ENCODE data around the gene CHMP4A. TPM values are rescaled to one million over a fixed set of nuclear protein-coding genes. Genes with fewer than 3 reads are reported as not detected.
A peak's percentile ranks its signal among the peaks of the same experiment; 100 is the strongest.

CHMP4A gene
- total and polyA plus RNA-seq, 2 of the 13 experiments (the other 11 are each of a cell fraction or from before 2014, with no cell fraction given): 83.6 to 113 TPM

DNA sequence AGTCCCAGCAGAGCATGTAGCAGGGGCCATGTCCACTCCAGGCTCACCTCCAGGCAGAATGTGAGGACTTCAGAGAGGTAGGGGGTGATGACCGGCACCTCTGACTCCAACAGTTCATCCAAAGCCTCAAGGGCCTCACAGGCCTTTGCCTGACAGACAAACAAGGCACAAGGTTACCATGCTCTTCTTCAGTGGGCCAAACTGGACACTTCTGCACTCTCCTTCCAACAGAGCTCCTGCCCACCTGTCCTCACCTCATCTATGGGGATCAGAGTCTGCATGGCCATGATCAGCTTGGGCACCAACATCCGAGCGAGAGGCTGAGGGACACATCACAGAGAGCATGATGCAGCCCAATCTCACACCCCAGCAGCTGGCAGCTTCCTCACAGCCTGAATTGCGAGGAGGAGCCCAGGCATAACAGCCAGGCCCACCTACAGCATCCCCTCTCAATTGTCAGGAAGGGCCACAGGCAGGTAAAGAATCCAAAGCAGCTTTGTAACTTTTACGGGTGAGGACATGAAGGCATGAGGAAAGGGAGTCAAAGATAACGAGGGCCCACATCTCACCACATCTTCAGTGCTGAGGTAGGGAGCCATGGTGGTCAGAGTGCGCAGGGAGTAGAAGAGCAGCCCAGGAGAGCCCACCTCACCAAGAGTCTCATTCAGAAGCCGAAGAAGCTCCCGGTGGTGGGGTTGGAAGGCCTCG lies 26.3 kb downstream of the CHMP4A start (continued):
- TF ChIP-seq ZNF773 (CRISPR knock-in tag; IDR thresholded peaks at IDR 0.05; ENCODE audit: borderline replicate concordance) (no peak), ZNF563 (CRISPR knock-in tag; IDR thresholded peaks at IDR 0.05) (0 out of 2 replicates have a peak, but pooled peaks have one; percentile 35), ZNF333 (CRISPR knock-in tag; IDR thresholded peaks at IDR 0.05; ENCODE audit: borderline replicate concordance) (peak; percentile 34; the same call in 1 of the 2 replicates), ZNF253 (CRISPR knock-in tag; IDR thresholded peaks at IDR 0.05; ENCODE audit: borderline replicate concordance) (peak; percentile 73; the same call in 1 of the 2 replicates), EP300 (IDR thresholded peaks at IDR 0.05; ENCODE audit: low read depth in 2 of 2, low read length in 2 of 2) (no peak), EP300 (CRISPR knock-in tag; IDR thresholded peaks at IDR 0.05; ENCODE audit: borderline replicate concordance) (0 out of 2 replicates have a peak, but pooled peaks have one; percentile 43), NRL (CRISPR knock-in tag; IDR thresholded peaks at IDR 0.05; ENCODE audit: borderline replicate concordance) (peak; percentile 44; the same call in 1 of the 2 replicates), ZNF788 (CRISPR knock-in tag; IDR thresholded peaks at IDR 0.05; ENCODE audit: borderline replicate concordance) (no peak), PAWR (CRISPR knock-in tag; IDR thresholded peaks at IDR 0.05; ENCODE audit: borderline replicate concordance) (no peak), CENPT (CRISPR knock-in tag; IDR thresholded peaks at IDR 0.05; ENCODE audit: low read depth) (0 out of 2 replicates have a peak, but pooled peaks have one; percentile 56), SKI (IDR thresholded peaks at IDR 0.05; ENCODE audit: partially characterized antibody) (no peak), ZNF207 (IDR thresholded peaks at IDR 0.05; ENCODE audit: borderline replicate concordance) (0 out of 2 replicates have a peak, but pooled peaks have one; percentile 47), KLF16 (CRISPR knock-in tag; IDR thresholded peaks at IDR 0.05) (0 out of 4 replicates have a peak, but pooled peaks of 1 of the 2 experiments have one; percentile 68), ZNF639 (CRISPR knock-in tag; conservative IDR thresholded peaks at IDR 0.05) (no peak), KLF12 (CRISPR knock-in tag; IDR thresholded peaks at IDR 0.05; ENCODE audit: borderline replicate concordance) (no peak), TAF1 (CRISPR knock-in tag; IDR thresholded peaks at IDR 0.05) (0 out of 2 replicates have a peak, but pooled peaks have one; percentile 10), GATAD1 (CRISPR knock-in tag; IDR thresholded peaks at IDR 0.05) (0 out of 2 replicates have a peak, but pooled peaks have one; percentile 12)
- TF ChIP-seq, protein P1, sequence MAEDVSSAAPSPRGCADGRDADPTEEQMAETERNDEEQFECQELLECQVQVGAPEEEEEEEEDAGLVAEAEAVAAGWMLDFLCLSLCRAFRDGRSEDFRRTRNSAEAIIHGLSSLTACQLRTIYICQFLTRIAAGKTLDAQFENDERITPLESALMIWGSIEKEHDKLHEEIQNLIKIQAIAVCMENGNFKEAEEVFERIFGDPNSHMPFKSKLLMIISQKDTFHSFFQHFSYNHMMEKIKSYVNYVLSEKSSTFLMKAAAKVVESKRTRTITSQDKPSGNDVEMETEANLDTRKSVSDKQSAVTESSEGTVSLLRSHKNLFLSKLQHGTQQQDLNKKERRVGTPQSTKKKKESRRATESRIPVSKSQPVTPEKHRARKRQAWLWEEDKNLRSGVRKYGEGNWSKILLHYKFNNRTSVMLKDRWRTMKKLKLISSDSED (CRISPR knock-in tag; IDR thresholded peaks at IDR 0.05): 0 out of 2 replicates have a peak, but pooled peaks have one; percentile 30
- TF ChIP-seq, protein P2, sequence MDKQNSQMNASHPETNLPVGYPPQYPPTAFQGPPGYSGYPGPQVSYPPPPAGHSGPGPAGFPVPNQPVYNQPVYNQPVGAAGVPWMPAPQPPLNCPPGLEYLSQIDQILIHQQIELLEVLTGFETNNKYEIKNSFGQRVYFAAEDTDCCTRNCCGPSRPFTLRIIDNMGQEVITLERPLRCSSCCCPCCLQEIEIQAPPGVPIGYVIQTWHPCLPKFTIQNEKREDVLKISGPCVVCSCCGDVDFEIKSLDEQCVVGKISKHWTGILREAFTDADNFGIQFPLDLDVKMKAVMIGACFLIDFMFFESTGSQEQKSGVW (CRISPR knock-in tag; IDR thresholded peaks at IDR 0.05; ENCODE audit: borderline replicate concordance): no peak
- TF ChIP-seq, protein P3, sequence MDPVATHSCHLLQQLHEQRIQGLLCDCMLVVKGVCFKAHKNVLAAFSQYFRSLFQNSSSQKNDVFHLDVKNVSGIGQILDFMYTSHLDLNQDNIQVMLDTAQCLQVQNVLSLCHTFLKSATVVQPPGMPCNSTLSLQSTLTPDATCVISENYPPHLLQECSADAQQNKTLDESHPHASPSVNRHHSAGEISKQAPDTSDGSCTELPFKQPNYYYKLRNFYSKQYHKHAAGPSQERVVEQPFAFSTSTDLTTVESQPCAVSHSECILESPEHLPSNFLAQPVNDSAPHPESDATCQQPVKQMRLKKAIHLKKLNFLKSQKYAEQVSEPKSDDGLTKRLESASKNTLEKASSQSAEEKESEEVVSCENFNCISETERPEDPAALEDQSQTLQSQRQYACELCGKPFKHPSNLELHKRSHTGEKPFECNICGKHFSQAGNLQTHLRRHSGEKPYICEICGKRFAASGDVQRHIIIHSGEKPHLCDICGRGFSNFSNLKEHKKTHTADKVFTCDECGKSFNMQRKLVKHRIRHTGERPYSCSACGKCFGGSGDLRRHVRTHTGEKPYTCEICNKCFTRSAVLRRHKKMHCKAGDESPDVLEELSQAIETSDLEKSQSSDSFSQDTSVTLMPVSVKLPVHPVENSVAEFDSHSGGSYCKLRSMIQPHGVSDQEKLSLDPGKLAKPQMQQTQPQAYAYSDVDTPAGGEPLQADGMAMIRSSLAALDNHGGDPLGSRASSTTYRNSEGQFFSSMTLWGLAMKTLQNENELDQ (CRISPR knock-in tag; IDR thresholded peaks at IDR 0.05; ENCODE audit: borderline replicate concordance): no peak
- TF ChIP-seq, protein P4, sequence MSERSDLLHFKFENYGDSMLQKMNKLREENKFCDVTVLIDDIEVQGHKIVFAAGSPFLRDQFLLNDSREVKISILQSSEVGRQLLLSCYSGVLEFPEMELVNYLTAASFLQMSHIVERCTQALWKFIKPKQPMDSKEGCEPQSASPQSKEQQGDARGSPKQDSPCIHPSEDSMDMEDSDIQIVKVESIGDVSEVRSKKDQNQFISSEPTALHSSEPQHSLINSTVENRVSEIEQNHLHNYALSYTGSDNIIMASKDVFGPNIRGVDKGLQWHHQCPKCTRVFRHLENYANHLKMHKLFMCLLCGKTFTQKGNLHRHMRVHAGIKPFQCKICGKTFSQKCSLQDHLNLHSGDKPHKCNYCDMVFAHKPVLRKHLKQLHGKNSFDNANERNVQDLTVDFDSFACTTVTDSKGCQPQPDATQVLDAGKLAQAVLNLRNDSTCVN (CRISPR knock-in tag; IDR thresholded peaks at IDR 0.05; ENCODE audit: borderline replicate concordance): 0 out of 2 replicates have a peak, but pooled peaks have one; percentile 34

All from HepG2 (cell line).